ENCODE results near the gene CTTNBP2.

CTTNBP2 gene

GRCh38 chr7:117661328-117661727 lies 211.9 kb downstream of the CTTNBP2 start:
- H3K4me3 Mint-ChIP-seq, result no peak overlapping the region
- H3K36me3 Mint-ChIP-seq (ENCODE audit: low read depth), result no peaks in the 10 kb centered on the region
- peaks cover 7% of the 10 kb centered on the region for H3K4me1 Mint-ChIP-seq
- TF ChIP-seq CTCF (IDR thresholded peaks at IDR 0.05; ENCODE audit: unreplicated experiment in 3 of 3), result no peak
- no peaks in the 10 kb centered on the region for H3K9me3 Mint-ChIP-seq
- no peaks in the 10 kb centered on the region for H3K27me3 Mint-ChIP-seq (ENCODE audit: low read depth)
- H3K27ac Mint-ChIP-seq, result no peak overlapping the region

Measured in nephron (organoid).